GM12801 (cell line): Measurements from ENCODE around the gene SF3A1.

Experiments
- TF ChIP-seq, protein P1 (sequence below): IDR thresholded peaks from one replicate; pipeline ENCODE4 v1.5.1; 2011; ENCODE audit warnings: control low read depth; ENCODE audit not compliant: insufficient read length; ENCODE audit errors: extremely low read depth

The SF3A1 gene

GRCh38 chr22:30314915-30315314 is 41.8 kb downstream of the SF3A1 start:
- TF ChIP-seq, protein P1, sequence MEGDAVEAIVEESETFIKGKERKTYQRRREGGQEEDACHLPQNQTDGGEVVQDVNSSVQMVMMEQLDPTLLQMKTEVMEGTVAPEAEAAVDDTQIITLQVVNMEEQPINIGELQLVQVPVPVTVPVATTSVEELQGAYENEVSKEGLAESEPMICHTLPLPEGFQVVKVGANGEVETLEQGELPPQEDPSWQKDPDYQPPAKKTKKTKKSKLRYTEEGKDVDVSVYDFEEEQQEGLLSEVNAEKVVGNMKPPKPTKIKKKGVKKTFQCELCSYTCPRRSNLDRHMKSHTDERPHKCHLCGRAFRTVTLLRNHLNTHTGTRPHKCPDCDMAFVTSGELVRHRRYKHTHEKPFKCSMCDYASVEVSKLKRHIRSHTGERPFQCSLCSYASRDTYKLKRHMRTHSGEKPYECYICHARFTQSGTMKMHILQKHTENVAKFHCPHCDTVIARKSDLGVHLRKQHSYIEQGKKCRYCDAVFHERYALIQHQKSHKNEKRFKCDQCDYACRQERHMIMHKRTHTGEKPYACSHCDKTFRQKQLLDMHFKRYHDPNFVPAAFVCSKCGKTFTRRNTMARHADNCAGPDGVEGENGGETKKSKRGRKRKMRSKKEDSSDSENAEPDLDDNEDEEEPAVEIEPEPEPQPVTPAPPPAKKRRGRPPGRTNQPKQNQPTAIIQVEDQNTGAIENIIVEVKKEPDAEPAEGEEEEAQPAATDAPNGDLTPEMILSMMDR = no peak

DNA sequence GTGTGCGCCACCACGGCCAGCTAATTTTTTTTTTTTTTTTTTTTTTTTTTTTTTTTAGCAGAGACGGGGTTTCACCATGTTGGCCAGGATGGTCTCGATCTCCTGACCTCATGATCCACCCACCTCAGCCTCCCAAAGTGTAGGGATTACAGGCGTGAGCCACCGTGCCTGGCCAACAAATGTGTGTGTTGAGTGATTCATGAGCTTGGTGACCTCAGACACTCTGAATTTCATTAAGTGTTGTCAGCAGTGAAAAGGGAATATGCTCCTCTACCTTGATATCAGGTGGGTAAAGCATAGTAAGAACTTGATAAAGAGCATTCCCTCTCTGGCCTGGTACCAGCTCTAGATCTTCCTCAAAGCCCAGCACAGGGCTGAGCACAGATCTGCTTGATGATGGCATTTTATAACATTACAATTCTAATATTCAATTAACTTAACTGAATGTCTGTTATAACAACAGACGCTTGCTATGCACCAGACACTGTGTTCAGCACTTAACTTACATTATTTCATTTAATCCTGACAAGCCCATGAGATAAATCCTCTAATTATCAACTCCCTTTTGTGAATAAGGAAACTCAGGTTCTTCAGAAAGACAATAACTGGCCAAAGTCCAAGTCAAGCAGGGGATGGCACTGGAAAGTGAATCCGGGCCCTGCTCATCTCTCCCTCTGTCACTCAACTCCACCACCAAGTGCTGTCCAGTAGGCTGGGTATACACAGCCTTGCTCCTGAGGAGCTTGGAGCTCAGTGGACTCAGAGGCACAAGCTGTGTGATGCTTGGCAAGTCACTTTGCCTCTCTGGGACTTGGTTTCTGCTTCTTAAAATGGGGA is 42.9 kb downstream of the SF3A1 start:
- TF ChIP-seq, protein P1 = no peak

- TF ChIP-seq, protein P1 = no peak
Observed at GRCh38 chr22:30312053-30312452, 44.6 kb downstream of the SF3A1 start.

DNA sequence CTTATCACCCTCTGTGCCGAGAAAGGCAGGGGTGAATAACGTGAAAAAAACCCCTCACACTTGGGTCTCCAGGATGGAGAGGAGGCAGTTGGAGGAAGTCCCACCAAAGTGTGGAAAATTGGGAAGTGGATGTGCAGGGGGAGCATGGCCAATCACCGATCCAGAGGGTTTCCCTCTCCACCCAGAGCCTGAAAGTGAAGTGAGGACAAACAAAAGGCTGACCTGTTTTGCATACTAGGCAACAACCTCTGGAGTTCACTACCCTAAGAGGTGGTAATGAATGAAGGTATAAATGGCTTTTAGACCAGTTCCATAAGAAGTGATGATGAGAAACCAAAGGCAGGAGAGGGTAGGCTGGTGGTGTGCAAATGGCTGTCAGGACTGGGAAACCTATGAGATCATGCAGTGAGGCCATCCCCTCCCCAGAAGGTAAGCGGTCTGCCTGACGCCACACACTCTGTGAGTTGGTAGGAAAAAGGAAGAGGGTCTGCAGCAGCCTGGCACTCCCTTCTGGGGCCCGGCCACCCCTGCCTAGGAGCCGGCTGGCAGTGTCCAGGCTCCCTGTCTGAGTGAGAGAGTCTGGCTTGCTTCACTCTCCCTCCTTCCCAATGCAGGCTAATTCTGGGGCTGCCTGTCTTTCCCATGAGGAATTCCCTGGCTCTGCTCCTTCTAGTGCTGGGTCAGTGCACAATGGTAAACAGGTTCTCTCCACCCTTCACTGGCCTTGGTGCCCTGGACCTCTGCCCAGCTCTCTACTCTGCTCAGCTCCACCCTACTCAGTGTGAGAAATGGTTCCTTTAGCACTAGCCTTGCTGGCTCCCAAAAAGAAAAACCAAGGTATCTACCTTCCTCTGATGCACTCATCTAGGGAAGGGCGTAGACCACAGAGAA is 45.6 kb downstream of the SF3A1 start:
- TF ChIP-seq, protein P1 = no peak

DNA sequence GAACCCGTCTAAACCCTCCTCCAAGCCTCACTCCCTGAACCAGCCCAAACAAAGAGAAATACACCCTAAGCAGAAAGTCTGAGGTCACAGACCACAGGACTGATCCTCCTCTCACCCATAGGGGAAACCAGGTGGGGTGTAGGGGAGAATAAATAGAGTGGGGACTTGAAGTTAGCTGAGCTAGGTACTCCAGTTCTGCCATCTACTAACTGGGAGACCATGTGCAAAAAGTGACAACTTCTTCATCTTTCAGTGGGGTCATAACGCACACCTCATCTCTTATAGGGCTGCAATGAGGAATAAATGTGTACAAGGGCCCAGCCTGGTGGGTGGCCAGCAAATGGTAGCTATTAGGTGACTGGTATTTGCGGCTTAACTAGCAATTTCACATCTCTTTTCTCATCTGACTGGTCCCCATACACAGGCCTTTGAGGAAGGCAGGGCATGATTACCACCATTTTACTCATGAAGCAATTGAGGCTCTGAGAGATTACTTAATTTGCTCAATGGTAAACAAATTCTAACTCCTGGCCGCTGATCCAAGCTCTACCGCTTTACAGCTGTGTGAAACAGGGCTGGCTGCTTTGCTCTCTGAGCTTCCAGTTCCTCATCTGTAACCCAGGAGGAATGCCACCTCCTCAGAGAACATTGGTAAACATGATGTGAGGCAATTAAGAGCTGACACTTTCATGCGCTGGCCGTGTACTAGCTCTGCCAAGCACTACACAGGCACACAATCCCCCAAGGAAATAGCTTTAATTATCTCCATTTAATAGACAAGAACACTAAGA is 46.5 kb downstream of the SF3A1 start:
- TF ChIP-seq, protein P1 = no peak

- TF ChIP-seq, protein P1 = no peak
Observed at GRCh38 chr22:30308518-30309230, 48.0 kb downstream of the SF3A1 start.
